H9 (cell line): Measurements from ENCODE around the gene ENPP7. TPM values are rescaled to one million over a fixed set of nuclear protein-coding genes. Genes with fewer than 3 reads are reported as not detected.
"Not testable (repeated sequence)": the region's sequence is repeated elsewhere in the genome, so short reads cannot be mapped to it uniquely, and the experiment has no call there.

Source experiments
- DNase-seq: peaks from one replicate; pipeline ENCODE4 v3.0.0-alpha.2; 2017
- H2AFZ ChIP-seq: one replicate; pipeline ENCODE4 v1.6.1; 2013; ENCODE audit warnings: mild to moderate bottlenecking, low read length, control low read depth, moderate library complexity
- H2AK5ac ChIP-seq: 2 replicates; pipeline ENCODE4 v1.6.1; 2013; ENCODE audit warnings: low read length, control low read depth, mixed read lengths; ENCODE audit not compliant: insufficient read length
- H2BK120ac ChIP-seq: one replicate; pipeline ENCODE4 v1.6.1; 2013; ENCODE audit warnings: low read depth, mild to moderate bottlenecking, low read length, control low read depth, inconsistent platforms; ENCODE audit not compliant: poor library complexity, severe bottlenecking
- H2BK12ac ChIP-seq: 2 replicates; pipeline ENCODE4 v1.6.1; 2013; ENCODE audit warnings: low read length, control low read depth, mixed read lengths, low read depth; ENCODE audit not compliant: insufficient read length
- H2BK15ac ChIP-seq: 2 replicates; pipeline ENCODE4 v1.6.1; 2013; ENCODE audit warnings: low read depth, low read length, control low read depth
- H2BK20ac ChIP-seq: one replicate; pipeline ENCODE4 v1.6.1; 2013; ENCODE audit warnings: low read depth, mild to moderate bottlenecking, low read length, control low read depth, inconsistent platforms; ENCODE audit not compliant: poor library complexity, severe bottlenecking
- H2BK5ac ChIP-seq: 2 replicates; pipeline ENCODE4 v1.6.1; 2013; ENCODE audit warnings: low read length, control low read depth, mixed read lengths; ENCODE audit not compliant: insufficient read length
- H3K14ac ChIP-seq: 2 replicates; pipeline ENCODE4 v1.6.1; 2013; ENCODE audit warnings: low read length, control low read depth; ENCODE audit not compliant: insufficient read depth
- H3K18ac ChIP-seq: 2 replicates; pipeline ENCODE4 v1.6.1; 2013; ENCODE audit warnings: low read depth, mild to moderate bottlenecking, mixed read lengths, low read length, control low read depth; ENCODE audit not compliant: insufficient read length
- H3K23ac ChIP-seq: 2 replicates; pipeline ENCODE4 v1.6.1; 2013; ENCODE audit warnings: low read length, control low read depth, mixed read lengths, low read depth; ENCODE audit not compliant: insufficient read length
- H3K23me2 ChIP-seq: 2 replicates; pipeline ENCODE4 v1.6.1; 2013; ENCODE audit warnings: low read depth, mild to moderate bottlenecking, mixed read lengths, low read length, control low read depth; ENCODE audit not compliant: insufficient read length, poor library complexity, severe bottlenecking
- H3K27ac ChIP-seq: 2 replicates; pipeline ENCODE4 v1.5.1; 2013; ENCODE audit warnings: low read length, control low read depth, mixed read lengths, low read depth; ENCODE audit not compliant: insufficient read length
- H3K27me3 ChIP-seq: 2 replicates; pipeline ENCODE4 v1.6.1; 2013; ENCODE audit warnings: low read length, control low read depth, inconsistent platforms; ENCODE audit not compliant: insufficient read depth
- H3K4ac ChIP-seq: 2 replicates; pipeline ENCODE4 v1.6.1; 2013; ENCODE audit warnings: low read depth, mild to moderate bottlenecking, control low read depth, inconsistent platforms, low read length, moderate library complexity
- H3K4me1 ChIP-seq: 2 replicates; pipeline ENCODE4 v1.6.1; 2013; ENCODE audit warnings: low read length, control low read depth, inconsistent platforms; ENCODE audit not compliant: insufficient read depth
- H3K4me2 ChIP-seq: 2 replicates; pipeline ENCODE4 v1.6.1; 2013; ENCODE audit warnings: low read length, control low read depth, mixed read lengths; ENCODE audit not compliant: insufficient read length, insufficient read depth
- H3K56ac ChIP-seq: 2 replicates; pipeline ENCODE4 v1.6.1; 2013; ENCODE audit warnings: low read depth, mild to moderate bottlenecking, mixed read lengths, low read length, control low read depth; ENCODE audit not compliant: insufficient read length
- H3K79me1 ChIP-seq: 2 replicates; pipeline ENCODE4 v1.6.1; 2013; ENCODE audit warnings: low read depth, mild to moderate bottlenecking, moderate library complexity, low read length, control low read depth, inconsistent platforms; ENCODE audit not compliant: insufficient read depth, poor library complexity, severe bottlenecking
- H3K79me2 ChIP-seq: 2 replicates; pipeline ENCODE4 v1.6.1; 2013; ENCODE audit warnings: low read length, control low read depth, inconsistent platforms; ENCODE audit not compliant: insufficient read depth
- H3K9ac ChIP-seq: 2 replicates; pipeline ENCODE4 v1.6.1; 2013; ENCODE audit warnings: low read length, control low read depth, mixed read lengths; ENCODE audit not compliant: insufficient read length; ENCODE audit errors: extremely low read depth
- H3K9me3 ChIP-seq: one replicate; pipeline ENCODE4 v1.6.1; 2013; ENCODE audit warnings: low read depth, low read length, inconsistent platforms; ENCODE audit not compliant: control insufficient read depth
- H3T11ph ChIP-seq: one replicate; pipeline ENCODE4 v1.6.1; 2013; ENCODE audit warnings: mild to moderate bottlenecking, low read length, control low read depth, inconsistent platforms
- H4K20me1 ChIP-seq: one replicate; pipeline ENCODE4 v1.6.1; 2013; ENCODE audit not compliant: control insufficient read depth, insufficient read length, insufficient read depth
- H4K5ac ChIP-seq: 2 replicates; pipeline ENCODE4 v1.6.1; 2013; ENCODE audit warnings: low read depth, mild to moderate bottlenecking, mixed read lengths, low read length, control low read depth; ENCODE audit not compliant: insufficient read length
- H4K8ac ChIP-seq: replicated peaks from 2 replicates; pipeline ENCODE4 v1.6.1; 2013; ENCODE audit warnings: low read length, control low read depth, mixed read lengths, low read depth; ENCODE audit not compliant: insufficient read length
- H4K91ac ChIP-seq: 2 replicates; pipeline ENCODE4 v1.6.1; 2013; ENCODE audit warnings: low read depth, mild to moderate bottlenecking, moderate library complexity, mixed read lengths, low read length, control low read depth; ENCODE audit not compliant: insufficient read length
- H3K27ac Mint-ChIP-seq, 3 experiments: 2 replicates in 2 of 3; 3 replicates in 1 of 3; pipeline ENCODE4 v1.8.0; 2020 to 2021; ENCODE audit warnings: mixed read lengths in 3 of 3, mild to moderate bottlenecking in 1 of 3, moderate library complexity in 1 of 3
- H3K27me3 Mint-ChIP-seq: 2 replicates; pipeline ENCODE4 v1.8.0; 2021; ENCODE audit warnings: low read depth, mild to moderate bottlenecking, moderate library complexity, mixed read lengths
- H3K36me3 Mint-ChIP-seq, 3 experiments: 2 replicates in 2 of 3; 3 replicates in 1 of 3; pipeline ENCODE4 v1.8.0; 2020 to 2021; ENCODE audit warnings: low read depth in 3 of 3, mixed read lengths in 3 of 3; ENCODE audit not compliant: insufficient read depth in 1 of 3
- H3K4me1 Mint-ChIP-seq, 2 experiments: 2 replicates each; pipeline ENCODE4 v1.8.0; 2020; ENCODE audit warnings: mixed read lengths in 2 of 2
- H3K4me3 Mint-ChIP-seq, 2 experiments: 2 replicates in 1 of 2; 3 replicates in 1 of 2; pipeline ENCODE4 v1.8.0; 2020 to 2021; ENCODE audit warnings: mild to moderate bottlenecking in 2 of 2, mixed read lengths in 2 of 2, moderate library complexity in 1 of 2
- H3K9me3 Mint-ChIP-seq, 2 experiments: 2 replicates in 1 of 2; 3 replicates in 1 of 2; pipeline ENCODE4 v1.8.0; 2020; ENCODE audit warnings: mild to moderate bottlenecking in 2 of 2, mixed read lengths in 2 of 2, moderate library complexity in 1 of 2
- CTCF ChIP-seq: fragments of 200-600 bp; sonication (generic); conservative IDR thresholded peaks from 3 replicates; pipeline ENCODE4 v1.8.0; 2021; ENCODE audit warnings: antibody characterized with exemption, mild to moderate bottlenecking
- WGBS: extraction: QIAGEN DNeasy Blood & Tissue Kit; methylation state at CpG from one replicate; pipeline ENCODE4 v1.1.7; 2013; ENCODE audit warnings: missing lambda C conversion rate, low lambda C conversion rate, mixed read lengths; ENCODE audit not compliant: insufficient read length; ENCODE audit errors: extremely low coverage; 5-methylcytosine and 5-hydroxymethylcytosine counted together
- total RNA-seq: library from RNA; stranded (reverse); gene quantifications from 2 replicates; pipeline ENCODE4 v1.2.1, GENCODE V29; 2021

Gene ENPP7
- total RNA-seq, 1 experiment from 2014 or later, result not detected

GRCh38 chr17:79754370-79754769 is 23.6 kb downstream of the ENPP7 start:
- no peak overlapping the region for H4K8ac ChIP-seq
- no peaks in the 10 kb centered on the region for H3K4me1 ChIP-seq
- H2BK5ac ChIP-seq, result no peak overlapping the region
- H3K4me2 ChIP-seq, result no peak overlapping the region
- H2AK5ac ChIP-seq, result no peak overlapping the region
- no peak overlapping the region for H3K27ac ChIP-seq
- no peaks in the 10 kb centered on the region for H3K23me2 ChIP-seq
- no peak overlapping the region for H3K23ac ChIP-seq
- TF ChIP-seq CTCF, result no peak
- no peak overlapping the region for H2BK120ac ChIP-seq
- no peak overlapping the region for H2BK20ac ChIP-seq
- no peaks in the 10 kb centered on the region for H3K9me3 ChIP-seq
- no peak for DNase-seq
- no CpG with 5 or more reads among the region's 12 CpGs for WGBS
- Mint-ChIP-seq H3K27me3 (peaks cover 49% of the 10 kb centered on the region), H3K4me3 (no peak overlapping the region), H3K27ac (no peak overlapping the region), H3K9me3 (no peaks in the 10 kb centered on the region), H3K4me1 (no peaks in the 10 kb centered on the region), H3K36me3 (no peaks in the 10 kb centered on the region)
- no peak overlapping the region for H4K91ac ChIP-seq
- no peak overlapping the region for H3K4ac ChIP-seq
- no peak overlapping the region for H3K18ac ChIP-seq
- H2AFZ ChIP-seq, result no peak overlapping the region
- H3K79me2 ChIP-seq, result no peaks in the 10 kb centered on the region
- H3K9ac ChIP-seq, result no peak overlapping the region
- H3K56ac ChIP-seq, result no peak overlapping the region
- H2BK12ac ChIP-seq, result no peak overlapping the region
- no peaks in the 10 kb centered on the region for H3K79me1 ChIP-seq
- no peak overlapping the region for H4K5ac ChIP-seq
- H3T11ph ChIP-seq, result no peak overlapping the region
- H2BK15ac ChIP-seq, result no peak overlapping the region
- no peak overlapping the region for H3K14ac ChIP-seq
- no peaks in the 10 kb centered on the region; the same call in 1 of the 2 replicates for H3K27me3 ChIP-seq
- H4K20me1 ChIP-seq, result no peaks in the 10 kb centered on the region

- not testable (repeated sequence) for H3K4ac ChIP-seq, H3K4me2 ChIP-seq, H2BK15ac ChIP-seq, H3K18ac ChIP-seq, H2AK5ac ChIP-seq, H3K27ac Mint-ChIP-seq, H3K9me3 Mint-ChIP-seq, H3K23ac ChIP-seq, H3K27me3 ChIP-seq, H2AFZ ChIP-seq, H3K79me2 ChIP-seq, H3K36me3 Mint-ChIP-seq, H2BK5ac ChIP-seq, H4K91ac ChIP-seq, H3K9ac ChIP-seq, H3K27ac ChIP-seq, H4K5ac ChIP-seq, H2BK12ac ChIP-seq, H3K14ac ChIP-seq, H3K56ac ChIP-seq, DNase-seq, H4K20me1 ChIP-seq, H2BK120ac ChIP-seq, H3T11ph ChIP-seq, H3K23me2 ChIP-seq, H3K4me1 ChIP-seq, H2BK20ac ChIP-seq, H3K79me1 ChIP-seq, H3K9me3 ChIP-seq, H4K8ac ChIP-seq, H3K4me1 Mint-ChIP-seq, H3K4me3 Mint-ChIP-seq
- WGBS, result no CpG with 5 or more reads among the region's 9 CpGs
- peaks cover 44% of the 10 kb centered on the region for H3K27me3 Mint-ChIP-seq
Observed at GRCh38 chr17:79754903-79755302, 24.2 kb downstream of the ENPP7 start.
